GM21360 (cell line): Measurements from ENCODE around the gene RPP25.
"Not testable (repeated sequence)": the region's sequence is repeated elsewhere in the genome, so short reads cannot be mapped to it uniquely, and the experiment has no call there.

ENCODE experiments used
- ATAC-seq: cut with Tn5 transposase; IDR thresholded peaks from one replicate; pipeline ENCODE4 v1.9.1; 2021; ENCODE audit warnings: mild to moderate bottlenecking, moderate library complexity; ENCODE audit not compliant: unreplicated experiment

Gene RPP25

GRCh38 chr15:74963213-74963612 is 6.6 kb upstream of the RPP25 start:
- ATAC-seq, result no peak

DNA sequence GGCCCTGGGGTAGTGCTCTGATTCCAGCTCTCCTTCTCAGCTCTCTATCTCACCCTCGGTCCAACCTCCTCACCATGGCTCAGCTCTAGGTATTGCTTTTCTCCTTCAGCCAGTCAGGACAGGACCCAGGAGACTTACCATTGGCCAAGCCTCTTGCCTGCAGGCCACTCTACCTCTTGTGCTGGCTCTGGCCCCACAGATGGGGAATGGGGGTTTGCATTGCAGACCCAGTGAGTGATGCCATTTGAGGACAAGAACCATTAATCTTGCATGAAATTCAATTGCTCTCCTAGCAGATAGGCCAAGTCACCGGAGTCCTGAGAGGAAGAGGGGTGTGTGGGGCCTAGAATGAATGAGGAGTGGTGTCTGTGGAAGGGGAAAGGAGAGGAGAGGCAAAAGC is 6.1 kb upstream of the RPP25 start:
- ATAC-seq, result no peak

DNA sequence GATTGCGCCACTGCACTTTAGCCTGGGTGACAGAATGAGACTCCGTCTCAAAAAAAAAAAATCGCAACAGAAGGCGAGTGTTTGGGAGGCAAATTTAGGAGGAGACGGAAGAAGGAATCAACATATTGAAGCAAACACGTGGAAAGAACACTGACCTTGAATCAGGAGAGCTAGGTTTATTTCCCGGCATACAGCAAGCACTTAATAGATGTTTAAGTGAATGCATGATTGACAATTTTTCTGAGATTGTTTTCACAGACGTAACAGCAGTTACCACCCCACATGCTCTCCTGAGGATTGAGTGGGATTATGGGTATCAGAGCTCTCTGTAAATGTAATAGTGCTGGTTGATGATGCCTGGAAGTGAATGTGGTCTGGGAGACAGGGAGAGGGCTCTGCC is 5.6 kb upstream of the RPP25 start:
- no peak for ATAC-seq

DNA sequence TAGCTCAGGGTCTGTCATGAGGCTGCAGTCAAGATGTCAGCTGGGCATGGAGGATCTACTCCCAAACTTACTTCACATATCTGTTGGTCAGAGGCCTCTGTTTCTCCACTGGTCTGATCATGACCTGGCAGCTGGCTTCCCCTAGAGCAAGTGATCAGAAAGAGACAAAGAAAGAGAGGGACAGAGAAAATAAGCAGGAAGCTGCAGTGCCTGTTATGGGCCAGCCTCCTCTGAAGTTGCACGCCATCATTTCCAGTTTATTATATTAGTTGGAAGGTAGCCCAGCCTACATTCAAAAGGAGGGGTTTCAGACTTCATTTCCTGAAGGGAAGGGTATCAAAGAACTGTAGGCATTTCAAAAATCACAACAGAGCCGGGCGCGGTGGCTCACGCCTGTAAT is 5.0 kb upstream of the RPP25 start:
- no peak for ATAC-seq

DNA sequence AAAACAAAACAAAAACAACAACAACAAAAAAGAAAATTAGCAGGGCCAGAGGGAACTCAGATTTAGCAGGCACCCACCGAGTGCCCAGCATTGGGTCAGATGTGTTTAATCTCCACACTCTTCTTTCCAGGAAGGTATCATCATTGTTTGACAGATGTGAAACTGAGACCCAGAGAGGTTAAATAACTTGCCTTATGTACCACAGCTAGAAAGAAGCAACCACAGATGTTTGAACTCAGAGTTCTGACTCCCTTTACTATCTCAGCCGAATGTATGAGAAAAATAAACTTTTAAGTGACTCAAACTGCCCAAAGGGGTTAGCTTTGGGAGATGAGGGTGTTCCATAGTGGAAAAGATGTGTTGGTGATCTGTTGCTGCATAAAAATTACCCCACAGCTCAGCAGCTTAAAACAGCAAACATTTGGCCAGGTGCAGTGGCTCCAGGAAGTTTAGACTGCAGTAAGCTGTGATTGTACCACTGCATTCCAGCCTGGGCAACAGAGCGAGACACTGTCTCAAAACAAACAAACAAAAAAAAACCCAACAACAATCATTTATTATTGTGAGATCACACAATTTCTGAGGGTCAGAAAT is 4.5 kb upstream of the RPP25 start:
- no peak for ATAC-seq

DNA sequence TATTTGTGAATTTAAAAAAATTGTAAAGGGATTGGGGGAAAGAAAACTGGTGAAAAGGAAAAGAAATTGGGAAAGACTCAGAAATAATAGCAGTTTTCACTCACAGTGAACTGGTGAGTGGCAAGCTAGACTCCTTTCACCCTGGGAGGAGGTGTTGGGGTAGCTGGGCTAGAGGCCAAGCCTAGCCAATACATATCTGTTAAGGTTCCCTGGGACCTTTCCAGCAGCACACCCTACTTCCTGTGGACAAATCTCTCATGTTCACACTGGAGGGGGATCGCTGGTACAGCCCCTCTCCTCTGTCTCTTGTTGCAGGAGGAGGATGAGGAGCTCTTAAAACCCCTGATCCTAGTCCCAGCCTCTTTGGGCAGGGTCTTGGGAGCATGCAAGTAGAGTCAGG is 3.7 kb upstream of the RPP25 start:
- no peak for ATAC-seq

GRCh38 chr15:74959586-74959939 is 3.0 kb upstream of the RPP25 start:
- no peak for ATAC-seq

DNA sequence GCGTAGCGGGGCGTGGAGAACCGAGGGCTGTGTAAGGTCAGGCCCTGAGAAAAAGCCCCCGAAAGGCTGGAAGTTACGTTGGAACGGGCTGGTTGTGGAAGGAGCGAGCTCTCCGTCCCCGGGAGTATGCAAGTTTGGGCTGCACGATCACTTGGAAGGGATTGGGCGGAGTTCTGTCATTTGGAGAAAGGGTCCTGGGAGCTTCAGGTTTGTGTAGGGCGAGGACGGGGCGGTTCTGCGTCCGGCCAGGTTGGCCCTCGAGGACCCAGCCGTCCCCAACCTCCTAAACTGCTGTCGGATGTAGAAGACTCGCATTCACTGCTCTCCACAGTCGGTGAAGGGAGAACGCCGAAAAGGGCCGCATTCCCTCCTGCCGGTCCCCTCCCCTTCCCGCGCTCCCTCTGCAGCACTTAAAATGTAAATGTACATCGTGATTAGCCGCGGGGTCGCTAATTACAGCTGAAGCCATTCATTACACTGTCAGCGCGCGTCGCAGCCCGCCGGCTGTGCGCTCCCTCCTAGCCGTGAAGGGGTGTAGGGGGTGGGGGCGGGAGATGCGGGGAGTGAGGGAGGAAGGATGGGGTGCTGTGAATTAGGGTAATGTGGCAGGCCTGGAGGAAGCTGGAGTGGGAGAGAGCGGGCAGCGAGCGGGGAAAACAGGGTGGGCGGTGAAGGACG is 2.5 kb upstream of the RPP25 start:
- ATAC-seq, result no peak

DNA sequence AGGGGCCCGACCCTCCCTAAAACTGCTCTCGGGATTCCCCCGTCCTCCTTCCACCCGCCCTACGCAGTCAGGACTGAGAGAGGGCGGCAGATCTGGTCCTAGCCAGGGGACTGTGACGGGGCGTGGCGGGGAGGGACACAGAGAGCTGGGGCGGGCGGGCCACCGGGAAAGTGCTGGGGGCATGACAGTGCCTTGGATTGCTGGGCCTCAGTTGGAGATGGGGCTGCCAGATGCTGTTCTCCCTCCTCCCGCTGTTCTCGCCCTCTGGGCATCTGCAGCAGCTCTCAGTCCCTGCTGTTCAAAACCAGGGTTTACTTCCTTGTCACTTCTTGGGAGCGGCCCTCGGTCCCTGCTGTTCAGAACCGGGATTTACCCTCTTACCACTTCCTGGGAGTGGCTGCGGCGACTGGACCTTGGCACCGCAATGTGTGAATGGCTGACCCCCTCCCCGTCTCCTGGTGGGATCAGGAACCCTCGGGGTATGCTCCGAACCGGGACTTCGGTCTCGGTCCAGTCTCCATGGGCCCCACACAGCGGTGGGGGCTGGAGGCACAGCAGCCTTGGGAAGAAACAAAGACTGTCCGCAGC is 1.8 kb upstream of the RPP25 start:
- no peak for ATAC-seq

DNA sequence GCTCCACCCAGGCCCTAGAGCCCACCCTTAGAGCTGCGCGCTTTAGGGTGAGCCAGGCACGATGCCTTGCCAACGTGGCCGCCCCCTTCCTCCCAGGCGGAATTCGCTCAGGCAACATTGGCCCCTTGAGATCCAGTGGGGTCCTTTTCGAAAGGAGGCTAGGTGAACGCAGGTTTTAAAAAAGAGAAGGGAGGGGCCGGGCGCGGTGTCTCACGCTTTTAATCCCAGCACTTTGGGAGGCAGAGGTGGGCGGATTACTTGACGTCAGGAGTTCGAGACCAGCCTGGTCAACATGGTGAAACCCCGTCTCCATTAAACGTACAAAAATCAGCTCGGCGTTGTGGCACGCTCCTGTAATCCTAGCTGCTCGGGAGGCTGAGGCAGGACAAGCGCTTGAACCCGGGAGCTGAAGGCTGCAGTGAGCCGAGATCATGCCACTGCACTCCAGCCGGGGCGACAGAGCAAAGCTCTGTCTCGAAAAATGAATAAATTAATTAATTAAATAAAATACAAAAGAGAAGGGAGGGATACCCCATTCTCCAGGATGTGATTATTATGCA is 984 bp upstream of the RPP25 start:
- no peak for ATAC-seq

GRCh38 chr15:74955796-74956647 is 550 bp downstream of the RPP25 start:
- peak; percentile 36 for ATAC-seq

GRCh38 chr15:74955017-74955416 is 1.6 kb downstream of the RPP25 start:
- no peak for ATAC-seq

DNA sequence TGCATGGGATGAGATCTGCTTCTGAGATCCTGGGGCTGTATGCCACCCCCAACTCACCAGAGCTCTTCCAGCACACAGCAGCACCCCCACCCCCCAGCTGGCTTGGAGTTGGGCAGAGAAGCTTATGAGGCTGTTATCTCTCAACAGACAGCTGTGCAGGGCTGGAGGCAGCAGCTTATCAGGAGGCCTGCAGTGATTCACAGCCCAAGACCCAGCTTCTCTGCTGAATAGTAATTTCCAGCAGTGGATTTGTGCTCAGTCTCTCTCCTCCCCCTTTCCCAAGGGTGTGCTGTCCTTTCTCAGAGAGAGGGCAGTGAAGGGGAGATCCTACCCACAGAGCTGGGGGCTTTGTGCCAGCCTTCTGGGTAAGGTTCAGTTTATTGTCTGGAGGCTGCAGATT is 2.1 kb downstream of the RPP25 start:
- no peak for ATAC-seq

- ATAC-seq, result no peak
These were observed 5.6 kb downstream of the RPP25 start for GRCh38 chr15:74951006-74951405.

GRCh38 chr15:74950078-74950908 is 6.3 kb downstream of the RPP25 start:
- no peak for ATAC-seq

- peak; percentile 82 for ATAC-seq
These were observed 18.8 kb downstream of the RPP25 start, which contains the start of gene COX5A for GRCh38 chr15:74937590-74938371. Gene COX5A, minus strand, starts transcription at chr15:74938073. Its CDS starts 59 bp downstream, at chr15:74938014.

GRCh38 chr15:74937272-74937589 is 19.3 kb downstream of the RPP25 start:
- no peak for ATAC-seq

- ATAC-seq, result not testable (repeated sequence)
These were observed 21.4 kb downstream of the RPP25 start for GRCh38 chr15:74935193-74935592.

DNA sequence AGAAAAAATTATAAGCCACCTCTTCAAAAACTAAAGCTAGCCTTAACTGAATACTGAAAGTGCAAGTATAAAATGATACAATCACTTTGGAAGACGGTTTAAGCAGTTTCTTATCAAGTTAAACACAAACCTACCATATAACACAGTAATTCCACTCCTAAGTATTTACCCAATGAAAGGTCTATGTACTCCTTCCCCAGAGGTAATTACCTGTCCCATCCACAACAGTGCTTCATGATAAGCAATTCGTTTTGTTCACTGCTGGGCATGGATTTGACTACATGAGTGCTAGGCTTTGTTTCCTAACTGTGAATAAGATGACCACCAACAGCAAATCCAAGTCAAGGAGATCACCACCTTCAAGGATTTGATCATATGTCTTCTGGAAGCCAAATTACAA is 23.0 kb downstream of the RPP25 start:
- ATAC-seq, result no peak

DNA sequence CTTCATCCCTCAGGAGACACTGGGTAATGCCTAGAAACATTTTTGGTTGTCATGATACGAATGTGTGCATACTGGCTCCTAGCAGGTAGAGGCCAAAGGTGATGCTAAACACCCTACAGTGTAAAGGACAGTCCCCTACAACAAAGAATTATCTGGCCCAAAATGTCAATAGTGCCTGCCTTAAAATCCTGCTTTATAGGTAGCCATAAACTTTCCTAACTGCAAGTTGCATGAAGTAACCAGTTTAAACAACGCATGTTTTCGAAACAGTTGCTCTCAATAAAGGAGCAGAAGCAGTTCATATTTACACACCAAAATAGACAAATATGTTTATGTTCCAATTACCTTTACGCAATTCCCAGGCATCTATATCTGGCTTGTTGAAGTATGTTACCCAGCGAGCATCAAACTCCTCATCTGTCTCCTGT is 27.8 kb downstream of the RPP25 start:
- ATAC-seq, result no peak
